Adipocyte (in vitro differentiated cells): ENCODE measurements around the gene FLNC.

ENCODE experiments used
- DNase-seq: peaks from one replicate; pipeline ENCODE4 v3.0.0-alpha.2; 2015; ENCODE audit warnings: low read depth
- H3K27me3 ChIP-seq: replicated peaks from 2 replicates; pipeline ENCODE4 v1.7.0; 2013; ENCODE audit warnings: mild to moderate bottlenecking, low read length, moderate library complexity; ENCODE audit not compliant: control insufficient read depth, insufficient read depth
- H3K36me3 ChIP-seq: 2 replicates; pipeline ENCODE4 v1.7.0; 2013; ENCODE audit warnings: low read length, mild to moderate bottlenecking, moderate library complexity; ENCODE audit not compliant: control insufficient read depth, insufficient read depth, severe bottlenecking
- H3K4me1 ChIP-seq: 2 replicates; pipeline ENCODE4 v1.7.0; 2013; ENCODE audit warnings: mild to moderate bottlenecking, low read length, moderate library complexity; ENCODE audit not compliant: control insufficient read depth, insufficient read depth
- H3K4me3 ChIP-seq: 2 replicates; pipeline ENCODE4 v1.7.0; 2013; ENCODE audit warnings: mild to moderate bottlenecking, low read length, moderate library complexity
- H3K9ac ChIP-seq: 2 replicates; pipeline ENCODE4 v1.7.0; 2013; ENCODE audit warnings: mild to moderate bottlenecking, low read length, moderate library complexity
- H3K9me3 ChIP-seq: 2 replicates; pipeline ENCODE4 v1.7.0; 2013; ENCODE audit warnings: mild to moderate bottlenecking, low read length, moderate library complexity; ENCODE audit not compliant: control insufficient read depth

FLNC gene

DNA sequence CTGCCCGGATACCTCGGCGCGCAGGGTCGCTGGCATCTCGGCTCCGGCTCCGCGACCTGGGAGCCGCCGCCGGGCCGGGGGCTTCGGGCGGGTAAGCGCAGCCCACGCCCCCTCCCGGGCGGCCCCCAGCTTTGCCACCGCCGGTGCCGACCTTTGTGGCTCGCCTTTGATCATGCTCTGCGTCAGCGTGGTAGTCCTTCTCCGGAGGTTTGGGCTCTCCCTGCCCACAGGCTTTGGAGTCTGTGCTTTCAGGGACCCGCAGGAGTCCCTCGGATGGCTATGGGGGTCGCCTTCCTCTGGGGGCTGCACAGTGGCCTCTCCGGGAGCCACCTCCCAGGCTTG, 39.7 kb downstream of the FLNC start:
- DNase-seq = no peak
- Histone ChIP-seq H3K4me3 (peak overlapping the region; percentile 70), H3K27me3 (no peaks in the 10 kb centered on the region), H3K9me3 (no peaks in the 10 kb centered on the region), H3K9ac (peak overlapping the region; percentile 51), H3K36me3 (peaks cover 12% of the 10 kb centered on the region), H3K4me1 (peaks cover 11% of the 10 kb centered on the region)

DNA sequence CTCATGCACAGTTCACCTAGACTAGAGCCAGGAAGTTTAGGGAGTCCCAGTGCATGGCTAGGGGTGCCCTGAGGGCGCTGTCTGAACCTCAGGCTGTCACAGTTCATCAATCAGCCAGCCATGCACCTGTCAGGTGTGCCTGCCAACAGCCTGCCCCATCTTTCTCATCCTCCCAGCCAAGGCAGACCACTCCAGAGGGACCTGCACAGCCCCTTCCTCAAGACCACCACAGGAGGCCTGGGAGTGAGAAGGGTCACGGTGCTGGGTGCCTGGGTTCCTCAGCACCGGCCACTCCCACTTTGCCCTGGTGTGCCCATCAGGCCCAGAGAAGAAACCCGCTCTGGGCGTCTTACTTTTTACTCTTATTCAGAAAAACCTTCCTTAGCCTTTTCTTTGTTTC, 40.8 kb downstream of the FLNC start:
- Histone ChIP-seq H3K36me3 (peaks cover 3% of the 10 kb centered on the region), H3K4me1 (peaks cover 11% of the 10 kb centered on the region), H3K9ac (no peak overlapping the region), H3K9me3 (no peaks in the 10 kb centered on the region), H3K4me3 (no peak overlapping the region), H3K27me3 (no peaks in the 10 kb centered on the region)
- no peak for DNase-seq

DNA sequence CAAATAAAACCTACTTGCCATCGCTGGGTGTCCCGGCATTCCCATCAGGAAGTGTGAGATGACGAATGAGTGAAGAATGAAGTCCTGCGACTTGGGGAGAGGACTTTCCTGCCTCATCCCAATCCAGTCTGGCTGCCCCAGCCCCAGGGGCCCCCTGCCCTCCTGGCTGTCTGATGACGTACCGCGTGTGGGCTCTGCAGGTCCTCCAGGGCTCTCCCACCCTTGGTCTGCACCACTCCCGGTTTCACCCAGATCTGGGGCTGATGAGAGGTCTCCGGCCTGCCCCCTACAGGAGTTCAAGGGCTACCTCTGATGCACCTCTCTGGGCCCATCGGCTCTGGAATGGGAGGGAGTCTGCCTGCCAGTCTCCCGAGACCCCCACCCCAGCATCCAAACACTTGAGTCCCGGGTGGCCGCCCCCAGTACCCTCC, 42.2 kb downstream of the FLNC start:
- H3K4me1 ChIP-seq = peaks cover 11% of the 10 kb centered on the region
- H3K9me3 ChIP-seq = no peaks in the 10 kb centered on the region
- H3K9ac ChIP-seq = no peak overlapping the region
- no peaks in the 10 kb centered on the region for H3K36me3 ChIP-seq
- H3K4me3 ChIP-seq = no peak overlapping the region
- H3K27me3 ChIP-seq = no peaks in the 10 kb centered on the region
- DNase-seq = no peak

DNA sequence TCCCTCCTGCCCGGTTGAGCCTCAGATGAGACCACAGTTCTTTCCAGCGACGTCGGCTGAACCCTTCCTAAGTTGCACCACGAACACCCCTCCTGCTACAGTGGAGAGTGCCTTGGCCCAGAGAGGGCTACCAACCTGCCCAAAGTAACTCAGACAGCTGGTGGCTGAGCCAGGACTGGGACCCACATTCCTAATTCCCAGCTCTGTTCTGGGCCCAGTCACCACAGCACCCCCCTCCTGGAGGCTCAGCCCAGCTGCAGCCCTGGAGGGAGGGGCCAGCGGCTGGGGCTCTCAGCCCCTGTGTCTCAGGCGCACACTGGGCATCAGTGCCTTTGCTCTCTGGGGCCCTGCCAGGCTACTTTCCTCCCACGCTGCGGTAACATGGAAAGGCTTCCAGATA, 43.0 kb downstream of the FLNC start:
- Histone ChIP-seq H3K27me3 (no peaks in the 10 kb centered on the region), H3K4me3 (no peak overlapping the region), H3K9ac (no peak overlapping the region), H3K36me3 (no peaks in the 10 kb centered on the region), H3K4me1 (peaks cover 11% of the 10 kb centered on the region), H3K9me3 (no peaks in the 10 kb centered on the region)
- no peak for DNase-seq

DNA sequence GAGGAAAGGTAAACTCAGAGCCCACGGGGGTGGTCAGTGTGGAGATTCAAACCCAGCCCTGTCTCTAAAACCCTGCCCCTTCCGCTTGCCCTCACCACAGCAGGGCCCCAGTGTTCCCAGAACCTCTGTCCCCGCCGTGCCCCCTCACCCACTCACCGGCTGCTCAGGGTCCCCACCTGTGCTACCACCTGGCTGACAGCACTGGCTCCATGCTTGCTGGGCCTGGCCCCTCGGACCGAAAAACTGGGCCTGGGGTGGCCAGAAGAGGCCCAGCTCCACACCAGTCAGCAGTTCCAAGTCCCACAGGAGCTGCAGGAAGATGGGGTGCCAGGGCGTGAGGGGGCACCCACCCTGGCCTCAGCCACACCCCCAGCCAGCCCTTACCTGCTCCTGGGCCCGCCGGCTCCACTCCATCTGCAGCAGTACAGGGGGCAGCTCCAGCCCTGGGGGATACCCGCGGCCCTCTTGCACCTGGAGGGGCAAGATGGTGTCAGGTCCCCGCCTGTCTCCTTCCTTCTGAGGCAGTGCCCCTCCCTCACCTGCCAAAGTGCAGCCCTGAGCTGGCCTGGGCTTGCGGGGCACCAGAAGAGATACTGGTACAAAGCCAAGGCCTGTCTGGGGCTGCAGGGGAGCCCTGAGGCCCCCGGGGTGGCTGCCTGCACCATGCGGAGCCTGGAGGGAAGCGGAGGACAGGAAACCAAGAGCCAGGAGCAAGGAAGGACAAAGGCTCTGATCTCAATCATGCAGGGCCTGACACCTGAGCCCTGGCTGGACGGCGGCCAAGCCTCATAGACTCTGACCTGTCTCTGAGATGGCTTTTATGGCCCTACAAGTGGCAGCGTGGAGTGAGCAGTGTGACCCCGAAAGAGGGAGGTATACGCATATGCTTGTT, 44.2 kb downstream of the FLNC start:
- H3K4me3 ChIP-seq = no peak overlapping the region
- no peaks in the 10 kb centered on the region for H3K9me3 ChIP-seq
- no peaks in the 10 kb centered on the region for H3K27me3 ChIP-seq
- H3K36me3 ChIP-seq = no peaks in the 10 kb centered on the region
- no peak for DNase-seq
- H3K9ac ChIP-seq = no peak overlapping the region
- no peaks in the 10 kb centered on the region for H3K4me1 ChIP-seq

DNA sequence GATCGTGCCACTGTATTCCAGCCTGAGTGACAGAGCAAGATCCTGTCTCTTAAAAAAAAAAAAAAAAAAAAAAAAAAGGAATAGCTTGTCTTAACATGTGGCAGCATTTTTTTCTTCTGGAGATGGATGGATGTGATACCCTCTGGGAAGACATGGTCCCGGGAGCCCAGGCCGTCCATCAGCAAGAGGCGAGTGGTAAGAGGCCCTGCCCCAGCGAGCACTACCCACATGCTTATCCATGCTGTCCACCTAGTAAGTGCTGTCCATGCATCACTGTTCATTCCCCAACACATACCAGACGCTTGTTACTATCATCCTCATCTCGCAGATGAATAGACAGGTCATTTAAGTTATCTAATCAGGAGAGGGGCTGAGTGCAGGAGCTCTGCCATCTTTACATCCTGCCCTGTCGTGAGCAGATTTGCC, 45.3 kb downstream of the FLNC start:
- Histone ChIP-seq H3K36me3 (no peaks in the 10 kb centered on the region), H3K4me3 (no peak overlapping the region), H3K9ac (no peak overlapping the region), H3K9me3 (no peaks in the 10 kb centered on the region), H3K27me3 (peaks cover 5% of the 10 kb centered on the region), H3K4me1 (no peaks in the 10 kb centered on the region)
- DNase-seq = no peak

DNA sequence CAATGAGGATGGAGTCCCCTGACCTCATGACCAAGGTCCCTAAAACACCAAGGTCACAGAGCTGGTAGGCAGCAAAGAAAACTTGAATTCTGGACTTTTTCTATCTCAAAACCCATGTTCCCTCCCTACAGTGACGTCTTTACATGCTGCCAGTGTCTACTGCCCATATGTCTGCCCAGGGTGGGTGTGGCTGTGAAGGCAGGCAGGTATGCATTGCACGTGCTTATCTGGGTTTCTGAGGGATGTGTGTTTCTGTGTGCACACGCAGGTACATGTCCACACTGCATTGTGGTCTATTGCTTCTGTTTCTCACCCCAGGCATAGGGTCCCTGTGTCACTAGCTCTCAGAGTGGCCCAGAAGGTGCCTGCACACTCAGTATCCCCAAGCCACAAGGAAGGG, 45.9 kb downstream of the FLNC start:
- Histone ChIP-seq H3K27me3 (peaks cover 8% of the 10 kb centered on the region), H3K36me3 (no peaks in the 10 kb centered on the region), H3K4me1 (no peaks in the 10 kb centered on the region), H3K9me3 (no peaks in the 10 kb centered on the region), H3K4me3 (no peak overlapping the region), H3K9ac (no peak overlapping the region)
- no peak for DNase-seq

DNA sequence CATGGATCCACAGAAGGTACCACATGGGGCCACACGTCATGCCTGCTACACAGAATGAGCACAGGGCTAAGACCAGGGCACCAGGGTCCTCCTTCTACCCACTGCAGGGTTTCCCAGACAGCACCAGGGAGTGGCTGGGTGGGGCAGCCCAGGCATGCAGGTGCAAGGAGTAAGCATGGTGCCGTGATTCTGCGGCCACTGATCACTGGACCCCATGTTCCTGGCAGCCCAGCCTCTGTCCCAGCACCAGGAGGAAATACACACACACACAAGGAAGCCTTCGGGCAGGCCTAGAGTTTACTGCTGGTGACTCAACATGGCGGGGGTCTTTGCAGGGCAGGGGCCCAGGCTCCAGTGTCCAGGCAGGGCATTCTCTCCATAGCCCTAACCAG, 46.4 kb downstream of the FLNC start:
- Histone ChIP-seq H3K9ac (no peak overlapping the region), H3K9me3 (no peaks in the 10 kb centered on the region), H3K4me1 (no peaks in the 10 kb centered on the region), H3K27me3 (peaks cover 10% of the 10 kb centered on the region), H3K36me3 (no peaks in the 10 kb centered on the region), H3K4me3 (no peak overlapping the region)
- no peak for DNase-seq

DNA sequence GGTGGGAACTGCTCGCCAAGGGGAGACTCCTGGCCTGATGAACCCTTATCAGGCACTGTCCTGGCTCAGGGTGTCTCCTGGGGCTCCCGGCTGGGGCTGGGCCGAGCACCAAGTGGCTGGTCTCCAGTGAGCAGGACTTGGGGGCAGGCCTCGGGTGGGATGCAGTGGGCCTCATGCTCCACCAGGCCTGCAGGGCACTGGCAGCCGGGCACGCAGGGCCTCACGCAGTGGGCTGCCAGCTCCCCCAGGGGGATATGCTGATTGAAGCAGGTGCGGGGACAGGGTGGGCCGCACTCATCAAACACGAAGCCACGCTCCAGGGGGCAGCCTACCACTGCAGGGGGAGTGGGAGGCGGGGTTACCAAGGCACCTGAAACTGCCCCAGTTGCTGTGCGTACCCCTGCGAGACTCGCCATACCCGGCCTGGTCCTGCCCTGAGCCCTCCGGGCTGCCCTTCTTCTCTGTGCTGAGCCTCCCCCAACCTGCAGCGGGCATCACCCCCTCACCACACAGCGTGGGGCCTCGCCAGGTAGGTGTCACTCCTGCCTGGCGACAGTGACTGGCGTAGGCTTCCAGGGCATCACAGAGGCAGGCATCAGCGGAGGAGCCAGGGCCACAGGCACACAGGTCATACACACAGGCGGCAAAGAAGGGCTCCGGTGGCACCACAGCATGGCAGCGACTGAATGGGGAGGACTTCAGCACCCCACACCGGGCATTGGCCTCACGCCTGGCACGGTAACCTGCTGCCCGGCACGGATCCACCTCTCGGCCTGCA, 47.0 kb downstream of the FLNC start:
- Histone ChIP-seq H3K36me3 (no peaks in the 10 kb centered on the region), H3K9me3 (no peaks in the 10 kb centered on the region), H3K4me1 (no peaks in the 10 kb centered on the region), H3K4me3 (no peak overlapping the region), H3K9ac (no peak overlapping the region), H3K27me3 (peaks cover 10% of the 10 kb centered on the region)
- DNase-seq = no peak

DNA sequence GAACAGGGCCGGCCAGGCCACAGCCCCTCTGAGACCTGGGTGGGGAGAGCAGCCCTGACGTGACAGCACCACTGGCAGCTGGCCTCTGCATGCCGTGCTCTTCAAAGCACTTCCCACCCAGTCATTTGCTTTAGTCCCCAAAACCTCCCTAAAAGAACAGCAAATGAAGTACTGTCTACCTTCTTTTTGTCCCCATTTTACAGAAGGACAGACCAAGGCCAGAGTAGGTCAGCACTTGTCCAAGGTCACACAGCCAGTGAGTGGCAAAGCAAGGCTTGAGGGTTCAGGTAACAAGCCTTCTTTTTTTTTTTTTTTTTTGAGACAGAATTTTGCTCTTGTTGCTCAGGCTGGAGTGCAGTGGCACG, 47.5 kb downstream of the FLNC start:
- no peaks in the 10 kb centered on the region for H3K4me1 ChIP-seq
- H3K9ac ChIP-seq = no peak overlapping the region
- no peak for DNase-seq
- no peak overlapping the region for H3K4me3 ChIP-seq
- H3K36me3 ChIP-seq = no peaks in the 10 kb centered on the region
- peaks cover 10% of the 10 kb centered on the region for H3K27me3 ChIP-seq
- no peaks in the 10 kb centered on the region for H3K9me3 ChIP-seq

DNA sequence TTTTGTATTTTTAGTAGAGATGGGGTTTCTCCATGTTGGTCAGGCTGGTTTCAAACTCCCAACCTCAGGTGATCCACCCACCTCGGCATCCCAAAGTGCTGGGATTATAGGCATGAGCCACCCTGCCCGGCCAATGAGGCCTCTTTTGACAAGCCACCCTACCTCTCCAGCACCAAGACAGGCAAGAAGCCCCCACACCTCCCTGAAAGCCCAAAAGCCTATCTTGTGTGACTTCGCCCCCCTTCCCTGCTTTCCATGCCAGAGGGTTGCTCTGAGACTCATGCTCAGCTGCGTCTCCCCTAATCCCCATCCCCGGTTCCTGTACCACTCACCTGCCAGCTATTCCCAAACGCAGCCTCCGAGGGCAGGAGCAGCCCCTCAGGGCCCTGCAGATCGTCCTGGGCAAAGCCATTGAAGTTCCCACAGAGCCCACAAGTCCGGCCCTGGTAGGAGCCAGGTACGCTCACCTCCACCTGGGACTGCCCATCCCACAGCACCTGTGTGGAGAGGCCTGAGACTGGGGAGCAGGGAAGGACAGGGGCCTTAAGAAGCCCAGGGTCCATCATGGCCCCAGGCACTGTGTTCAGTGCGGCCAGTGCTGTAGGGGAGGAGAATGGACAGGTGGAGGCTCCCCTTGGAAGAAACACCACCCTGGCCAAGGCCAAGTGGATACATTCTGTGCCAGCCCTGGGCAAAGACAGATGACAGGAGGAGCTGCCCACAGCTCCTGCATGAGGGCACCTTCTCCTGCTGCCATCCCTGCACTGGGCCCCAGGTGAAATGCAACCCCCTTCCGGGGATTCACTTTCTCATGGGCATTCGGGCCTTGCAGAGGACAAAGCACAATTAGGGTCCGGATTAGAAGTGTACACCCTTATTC, 48.3 kb downstream of the FLNC start:
- no peaks in the 10 kb centered on the region for H3K9me3 ChIP-seq
- H3K27me3 ChIP-seq = peaks cover 10% of the 10 kb centered on the region
- H3K4me3 ChIP-seq = no peak overlapping the region
- no peaks in the 10 kb centered on the region for H3K4me1 ChIP-seq
- no peaks in the 10 kb centered on the region for H3K36me3 ChIP-seq
- H3K9ac ChIP-seq = no peak overlapping the region
- no peak for DNase-seq
